ENCODE results near the gene MORC2. TPM values are rescaled to one million over a fixed set of nuclear protein-coding genes. Genes with fewer than 3 reads are reported as not detected.

MORC2 gene
- polyA plus RNA-seq, 1 donor = 38.2 TPM

- no peak for DNase-seq
Observed at GRCh38 chr22:30953206-30953605, 15.4 kb downstream of the MORC2 start.

- DNase-seq = no peak
Observed at GRCh38 chr22:30949934-30950660, 18.5 kb downstream of the MORC2 start.

GRCh38 chr22:30948930-30949342 is 19.6 kb downstream of the MORC2 start:
- DNase-seq = no peak

GRCh38 chr22:30947816-30948454 is 20.6 kb downstream of the MORC2 start:
- peak; percentile 56 for DNase-seq

- DNase-seq = no peak
Observed at GRCh38 chr22:30947173-30947815, 21.3 kb downstream of the MORC2 start.

- no peak for DNase-seq
Observed at GRCh38 chr22:30946354-30946753, 22.2 kb downstream of the MORC2 start.

- no peak for DNase-seq
Observed at GRCh38 chr22:30945653-30946052, 22.9 kb downstream of the MORC2 start.

GRCh38 chr22:30944986-30945385 is 23.6 kb downstream of the MORC2 start:
- DNase-seq = no peak

- no peak for DNase-seq
Observed at GRCh38 chr22:30943368-30943767, 25.2 kb downstream of the MORC2 start.

GRCh38 chr22:30941363-30941740 is 27.2 kb downstream of the MORC2 start:
- no peak for DNase-seq

- no peak for DNase-seq
Observed at GRCh38 chr22:30940685-30941362, 27.8 kb downstream of the MORC2 start.

GRCh38 chr22:30934053-30934452 is 34.5 kb downstream of the MORC2 start:
- no peak for DNase-seq

- DNase-seq = no peak
Observed at GRCh38 chr22:30933457-30933856, 35.1 kb downstream of the MORC2 start.

GRCh38 chr22:30932661-30933060 is 35.9 kb downstream of the MORC2 start:
- no peak for DNase-seq

GRCh38 chr22:30931541-30932300 is 36.9 kb downstream of the MORC2 start:
- DNase-seq = no peak

GRCh38 chr22:30930228-30930627 is 38.3 kb downstream of the MORC2 start:
- DNase-seq = no peak

- no peak for DNase-seq
Observed at GRCh38 chr22:30928401-30928800, 40.2 kb downstream of the MORC2 start.

- DNase-seq = no peak
Observed at GRCh38 chr22:30927806-30928205, 40.8 kb downstream of the MORC2 start.

GRCh38 chr22:30926706-30927105 is 41.9 kb downstream of the MORC2 start:
- no peak for DNase-seq

GRCh38 chr22:30925667-30926066 is 42.9 kb downstream of the MORC2 start:
- no peak for DNase-seq

GRCh38 chr22:30923168-30923900 is 45.2 kb downstream of the MORC2 start:
- DNase-seq = no peak

Measured in left kidney (tissue), 2 donors.